BLaER1 (cell line): Measurements from ENCODE around the gene RBM47.
A peak's percentile ranks its signal among the peaks of the same experiment; 100 is the strongest.

ENCODE experiments used
- H3K27ac ChIP-seq: shearing (Covaris generic); formaldehyde crosslinking; 2 replicates; pipeline ENCODE4 v1.8.1; 2022
- H3K27me3 ChIP-seq: shearing (Covaris generic); formaldehyde crosslinking; 2 replicates; pipeline ENCODE4 v1.8.1; 2022
- H3K36me3 ChIP-seq: shearing (Covaris generic); formaldehyde crosslinking; 2 replicates; pipeline ENCODE4 v1.8.1; 2022
- H3K4me1 ChIP-seq: shearing (Covaris generic); formaldehyde crosslinking; 2 replicates; pipeline ENCODE4 v1.8.1; 2022
- H3K4me2 ChIP-seq: shearing (Covaris generic); formaldehyde crosslinking; 2 replicates; pipeline ENCODE4 v1.8.1; 2022
- H3K4me3 ChIP-seq: shearing (Covaris generic); formaldehyde crosslinking; 2 replicates; pipeline ENCODE4 v1.8.1; 2022
- H3K9ac ChIP-seq: shearing (Covaris generic); formaldehyde crosslinking; 2 replicates; pipeline ENCODE4 v1.8.1; 2022
- H3K9me3 ChIP-seq: shearing (Covaris generic); formaldehyde crosslinking; 2 replicates; pipeline ENCODE4 v1.8.1; 2022
- H4K20me1 ChIP-seq: shearing (Covaris generic); formaldehyde crosslinking; 2 replicates; pipeline ENCODE4 v1.8.1; 2022
- Cebpa-rat ChIP-seq: shearing (Covaris generic); IDR thresholded peaks from 2 replicates; pipeline ENCODE4 v1.8.1; 2022

Gene RBM47

DNA sequence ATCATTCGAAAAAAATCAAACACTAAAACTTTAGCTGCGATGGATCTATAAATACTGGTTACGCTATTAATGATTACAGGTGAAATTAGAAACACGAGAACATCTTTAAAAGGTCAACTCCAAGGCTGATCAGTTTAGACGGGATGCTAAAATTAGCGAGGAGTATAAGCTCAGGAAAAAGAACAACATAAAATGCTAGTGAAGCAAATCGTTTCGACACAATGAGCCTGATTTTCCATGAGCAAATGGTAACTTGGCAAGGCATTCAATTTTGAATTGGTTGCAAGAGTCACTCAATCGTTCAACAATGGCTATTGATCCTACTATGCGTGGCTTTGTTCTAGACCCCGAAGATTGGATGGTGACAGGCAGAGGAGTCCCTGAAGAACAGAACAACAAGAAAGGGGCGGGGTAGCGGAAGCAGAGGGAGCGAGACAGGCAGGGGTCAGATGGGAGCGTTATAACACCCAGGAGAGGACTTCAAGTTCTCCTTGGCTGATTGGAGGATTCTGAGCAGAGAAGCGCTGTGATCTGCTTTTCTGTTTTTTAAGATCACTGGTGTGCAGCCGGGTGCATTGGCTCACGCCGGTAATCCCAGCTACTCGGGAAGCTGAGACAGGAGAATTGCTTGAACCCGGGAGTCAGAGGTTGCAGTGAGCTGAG, 146.5 kb downstream of the RBM47 start:
- no peak overlapping the region for H3K9ac ChIP-seq
- H3K27ac ChIP-seq, result peak overlapping the region; percentile 39; the same call in 1 of the 2 replicates
- H4K20me1 ChIP-seq, result no peaks in the 10 kb centered on the region
- no peaks in the 10 kb centered on the region for H3K36me3 ChIP-seq
- peak overlapping the region; percentile 74 for H3K4me2 ChIP-seq
- H3K9me3 ChIP-seq, result no peaks in the 10 kb centered on the region; the same call in 1 of the 2 replicates
- peak overlapping the region; percentile 42; the same call in 1 of the 2 replicates for H3K4me3 ChIP-seq
- peaks cover 47% of the 10 kb centered on the region for H3K4me1 ChIP-seq
- TF ChIP-seq Cebpa-rat, result no peak
- no peaks in the 10 kb centered on the region for H3K27me3 ChIP-seq

DNA sequence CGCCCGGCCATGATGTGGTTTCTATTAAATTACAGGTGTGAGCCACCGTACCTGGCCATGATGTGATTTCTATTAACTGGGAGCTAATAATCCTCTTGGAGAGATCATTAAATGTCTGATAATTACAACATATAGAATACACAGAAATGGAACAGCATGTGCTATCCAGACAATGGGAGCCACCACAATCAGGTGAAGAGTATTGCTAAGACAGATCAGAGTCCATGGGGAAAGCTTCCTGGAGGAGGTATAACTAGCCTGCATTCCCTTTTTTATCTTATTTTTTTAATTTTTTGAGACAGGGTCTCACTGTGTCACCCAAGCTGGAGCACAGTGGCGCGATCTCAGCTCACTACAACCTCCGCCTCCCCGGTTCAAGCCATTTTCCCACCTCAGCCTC, 147.7 kb downstream of the RBM47 start:
- peak overlapping the region; percentile 74 for H3K4me2 ChIP-seq
- no peaks in the 10 kb centered on the region for H3K27me3 ChIP-seq
- no peaks in the 10 kb centered on the region for H3K36me3 ChIP-seq
- no peak overlapping the region for H3K9ac ChIP-seq
- no peaks in the 10 kb centered on the region for H4K20me1 ChIP-seq
- no peak overlapping the region for H3K27ac ChIP-seq
- peaks cover 47% of the 10 kb centered on the region for H3K4me1 ChIP-seq
- no peaks in the 10 kb centered on the region; the same call in 1 of the 2 replicates for H3K9me3 ChIP-seq
- no peak for TF ChIP-seq Cebpa-rat
- H3K4me3 ChIP-seq, result no peak overlapping the region

DNA sequence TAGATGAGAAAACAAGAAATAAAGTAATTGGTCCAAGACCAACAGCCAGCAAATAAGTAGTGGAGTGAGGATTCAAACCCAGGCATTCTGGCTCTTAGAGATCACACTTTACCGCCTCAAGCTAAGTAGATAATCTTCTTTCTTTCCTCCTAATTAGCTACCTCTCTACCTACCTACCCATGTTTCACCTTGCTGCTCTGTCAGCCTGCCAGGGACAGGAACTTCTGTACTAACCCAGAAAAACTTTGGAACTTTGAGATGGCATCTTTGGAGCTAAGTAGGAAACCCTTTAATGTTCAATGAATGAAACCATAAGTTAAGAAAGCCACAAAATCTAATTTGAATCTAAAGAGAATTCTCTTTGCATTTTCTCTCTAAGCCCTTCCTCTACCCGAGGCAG, 149.4 kb downstream of the RBM47 start:
- TF ChIP-seq Cebpa-rat, result no peak
- Histone ChIP-seq H3K27ac (no peak overlapping the region), H3K9ac (no peak overlapping the region), H3K36me3 (no peaks in the 10 kb centered on the region), H4K20me1 (no peaks in the 10 kb centered on the region), H3K4me2 (no peak overlapping the region), H3K4me3 (no peak overlapping the region), H3K9me3 (no peaks in the 10 kb centered on the region; the same call in 1 of the 2 replicates), H3K4me1 (peaks cover 41% of the 10 kb centered on the region), H3K27me3 (no peaks in the 10 kb centered on the region)

DNA sequence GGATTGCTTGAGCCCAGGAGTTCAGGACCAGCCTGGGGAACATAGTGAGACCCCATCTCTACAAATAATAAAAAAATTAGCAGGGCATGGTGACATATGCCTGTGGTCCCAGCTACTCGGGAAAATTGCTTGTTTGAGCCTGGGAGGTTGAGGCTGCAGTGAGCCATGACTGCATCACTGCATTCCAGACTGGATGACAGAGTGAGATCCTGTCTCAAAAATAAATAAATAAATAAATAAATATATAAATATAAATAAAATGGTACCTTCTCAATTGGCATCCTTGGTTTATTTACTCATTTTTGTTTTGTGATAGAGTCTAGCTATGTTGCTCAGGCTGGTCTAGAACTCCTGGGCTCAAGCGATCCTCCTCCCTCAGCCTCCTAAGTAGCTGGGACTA, 150.3 kb downstream of the RBM47 start:
- Histone ChIP-seq H3K4me1 (peaks cover 40% of the 10 kb centered on the region), H3K9ac (no peak overlapping the region), H3K4me3 (no peak overlapping the region), H3K27me3 (no peaks in the 10 kb centered on the region), H3K36me3 (no peaks in the 10 kb centered on the region), H3K9me3 (no peaks in the 10 kb centered on the region; the same call in 1 of the 2 replicates), H3K27ac (no peak overlapping the region), H3K4me2 (no peak overlapping the region), H4K20me1 (no peaks in the 10 kb centered on the region)
- TF ChIP-seq Cebpa-rat, result no peak

DNA sequence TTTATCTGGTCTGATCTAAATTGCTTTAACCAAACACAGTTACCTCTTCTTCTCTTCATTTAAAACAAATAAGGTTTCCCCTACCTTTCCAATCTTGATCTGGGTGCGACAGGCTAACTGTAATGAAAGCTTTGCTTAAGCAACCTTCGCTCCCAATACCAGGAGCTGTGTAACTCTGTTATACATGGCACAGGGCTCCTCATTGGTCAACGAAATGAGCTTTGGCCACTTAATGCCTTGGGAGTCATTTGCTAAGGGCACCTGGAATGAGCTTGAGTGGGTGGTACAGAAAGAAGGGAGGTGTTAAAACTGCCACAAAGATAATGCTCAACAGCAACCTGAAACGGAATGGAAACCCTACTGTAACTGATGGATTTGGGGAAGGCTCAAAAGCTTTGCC, 154.1 kb downstream of the RBM47 start:
- Histone ChIP-seq H3K9ac (no peak overlapping the region), H4K20me1 (no peaks in the 10 kb centered on the region), H3K4me2 (no peak overlapping the region), H3K27me3 (no peaks in the 10 kb centered on the region), H3K9me3 (no peaks in the 10 kb centered on the region), H3K27ac (no peak overlapping the region), H3K4me1 (peaks cover 3% of the 10 kb centered on the region), H3K4me3 (no peak overlapping the region), H3K36me3 (no peaks in the 10 kb centered on the region)
- no peak for TF ChIP-seq Cebpa-rat

DNA sequence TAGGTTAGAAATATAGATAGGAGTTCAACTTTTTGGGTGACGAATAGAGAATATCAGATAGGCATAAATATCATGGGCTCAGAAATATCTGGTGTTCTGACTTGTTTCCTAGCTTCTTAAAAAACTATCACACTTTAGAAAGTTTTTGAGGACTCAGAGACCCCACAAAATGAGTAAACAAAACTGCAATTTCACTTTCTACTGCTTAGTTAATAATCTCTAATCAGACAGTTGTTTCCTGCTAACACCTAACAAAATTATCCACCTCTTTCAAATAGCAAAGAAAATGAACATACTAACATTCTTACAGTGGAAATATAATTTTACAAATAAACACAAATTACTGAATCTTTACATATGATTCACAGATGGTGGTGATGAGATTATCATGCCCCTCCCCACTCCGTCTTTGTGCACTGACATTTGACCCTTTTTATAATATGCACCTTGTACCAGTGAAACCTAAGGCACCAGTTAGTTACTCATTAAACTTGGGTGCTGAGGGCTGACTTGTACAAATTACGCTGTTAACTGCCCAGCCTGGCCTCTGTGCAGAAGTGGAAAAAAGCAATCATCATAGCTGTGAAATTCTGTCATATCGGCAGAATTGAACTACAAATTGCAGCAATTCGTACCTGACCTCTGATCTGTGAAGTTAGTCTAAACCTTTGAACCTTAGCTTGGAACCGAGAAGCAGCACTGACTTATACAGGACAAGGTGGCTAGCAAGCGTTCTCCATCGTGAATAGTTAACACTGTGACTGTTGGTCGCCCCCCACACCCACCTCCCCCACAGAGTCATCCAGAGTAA, 155.9 kb downstream of the RBM47 start:
- Histone ChIP-seq H3K4me1 (no peaks in the 10 kb centered on the region), H4K20me1 (no peaks in the 10 kb centered on the region), H3K9ac (no peak overlapping the region), H3K27me3 (no peaks in the 10 kb centered on the region), H3K4me2 (no peak overlapping the region), H3K4me3 (no peak overlapping the region), H3K36me3 (no peaks in the 10 kb centered on the region), H3K27ac (no peak overlapping the region), H3K9me3 (no peaks in the 10 kb centered on the region)
- TF ChIP-seq Cebpa-rat, result no peak

DNA sequence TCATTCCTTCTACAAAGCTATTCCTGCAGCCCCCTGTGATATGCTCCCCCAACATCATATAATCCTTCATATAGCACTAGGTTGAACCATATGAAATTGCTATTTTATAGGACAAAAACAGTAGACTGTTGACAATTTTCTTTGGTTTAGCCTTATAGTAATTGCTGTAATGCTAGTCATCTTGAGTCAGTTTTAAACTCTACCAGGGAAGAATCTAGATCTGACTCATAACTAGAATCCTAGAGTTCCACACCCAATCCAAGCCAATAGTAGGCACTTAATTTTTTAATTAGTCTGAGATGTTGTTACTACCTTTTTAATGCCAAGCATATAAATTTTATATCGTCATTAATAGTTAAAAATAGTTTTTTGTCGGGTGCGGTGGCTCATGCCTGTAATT, 157.7 kb downstream of the RBM47 start:
- H3K36me3 ChIP-seq, result no peaks in the 10 kb centered on the region
- H3K4me2 ChIP-seq, result no peak overlapping the region
- H3K4me3 ChIP-seq, result no peak overlapping the region
- no peaks in the 10 kb centered on the region for H3K27me3 ChIP-seq
- no peak for TF ChIP-seq Cebpa-rat
- H3K4me1 ChIP-seq, result no peaks in the 10 kb centered on the region
- H3K27ac ChIP-seq, result no peak overlapping the region
- H4K20me1 ChIP-seq, result no peaks in the 10 kb centered on the region
- no peak overlapping the region for H3K9ac ChIP-seq
- H3K9me3 ChIP-seq, result no peaks in the 10 kb centered on the region

DNA sequence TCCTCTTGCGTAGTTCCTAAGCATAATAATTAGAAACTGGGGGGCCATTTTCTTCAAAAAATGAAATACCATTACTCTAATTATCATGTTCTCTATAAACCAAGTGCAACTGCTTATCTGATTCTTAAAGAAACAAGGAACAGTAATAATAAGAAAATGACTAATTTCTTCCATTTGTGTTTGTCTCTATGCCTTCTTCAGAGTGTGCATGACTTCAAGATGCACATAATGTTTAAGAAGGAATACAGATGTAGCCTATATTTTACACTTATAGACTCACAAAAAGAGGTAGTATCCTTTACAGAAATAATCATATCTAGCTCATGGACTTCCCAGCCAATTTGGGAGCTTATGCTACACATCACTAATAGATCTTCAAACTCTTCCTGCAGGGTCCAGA, 162.9 kb downstream of the RBM47 start:
- Histone ChIP-seq H3K4me3 (no peak overlapping the region), H3K27me3 (no peaks in the 10 kb centered on the region)

DNA sequence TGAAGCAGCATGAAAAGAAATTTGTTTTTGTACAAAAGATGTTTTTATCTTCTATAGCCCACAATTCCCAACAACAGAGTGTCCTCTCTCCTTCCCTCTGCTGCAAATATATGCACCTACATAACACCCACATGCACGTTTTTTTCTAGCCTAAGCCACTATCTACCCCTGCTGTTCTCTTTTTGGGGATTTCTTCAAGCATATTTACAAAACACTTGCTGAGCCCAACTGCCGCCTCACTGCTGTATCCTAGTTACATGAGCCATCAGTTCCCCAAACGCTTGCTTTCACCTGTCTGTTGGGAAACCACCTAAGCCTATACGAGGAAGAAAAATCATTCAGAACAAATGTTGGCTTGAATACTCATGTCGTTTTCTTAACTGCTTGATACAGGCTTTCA, 167.3 kb downstream of the RBM47 start:
- peaks cover 8% of the 10 kb centered on the region; the same call in 1 of the 2 replicates for H3K4me1 ChIP-seq
- H3K9me3 ChIP-seq, result peaks cover 13% of the 10 kb centered on the region; the same call in 1 of the 2 replicates
- H3K27me3 ChIP-seq, result no peaks in the 10 kb centered on the region
- no peak overlapping the region for H3K27ac ChIP-seq
- H4K20me1 ChIP-seq, result no peaks in the 10 kb centered on the region
- no peak overlapping the region for H3K9ac ChIP-seq
- TF ChIP-seq Cebpa-rat, result no peak
- H3K4me2 ChIP-seq, result no peak overlapping the region
- no peaks in the 10 kb centered on the region for H3K36me3 ChIP-seq
- no peak overlapping the region for H3K4me3 ChIP-seq

More for the DNA sequence above, 162.9 kb downstream of the RBM47 start:
- Histone ChIP-seq H3K36me3 (no peaks in the 10 kb centered on the region), H3K9ac (no peak overlapping the region), H3K4me1 (peaks cover 8% of the 10 kb centered on the region; the same call in 1 of the 2 replicates), H3K27ac (no peak overlapping the region), H4K20me1 (no peaks in the 10 kb centered on the region), H3K9me3 (peaks cover 13% of the 10 kb centered on the region; the same call in 1 of the 2 replicates), H3K4me2 (no peak overlapping the region)
- no peak for TF ChIP-seq Cebpa-rat

DNA sequence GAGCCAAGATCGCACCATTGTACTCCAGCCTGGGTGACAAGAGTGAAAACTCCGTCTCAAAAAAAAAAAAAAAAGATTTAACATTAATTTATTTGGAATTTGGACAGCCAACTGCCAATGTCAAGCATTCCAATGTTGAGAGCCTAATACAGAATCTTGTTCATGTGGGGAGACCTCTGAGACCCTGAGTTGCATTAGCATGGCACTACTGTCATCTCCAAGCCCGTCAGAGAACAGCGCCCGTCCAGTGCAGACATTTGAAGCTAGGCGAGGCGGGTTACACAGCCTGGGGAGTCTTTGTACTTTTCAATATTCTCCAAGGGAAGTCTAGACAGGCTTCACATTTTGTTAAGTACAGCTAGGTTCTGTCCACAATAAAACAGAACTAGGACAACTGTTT, 167.8 kb downstream of the RBM47 start:
- peaks cover 8% of the 10 kb centered on the region; the same call in 1 of the 2 replicates for H3K4me1 ChIP-seq
- H4K20me1 ChIP-seq, result no peaks in the 10 kb centered on the region
- H3K4me2 ChIP-seq, result no peak overlapping the region
- no peaks in the 10 kb centered on the region for H3K36me3 ChIP-seq
- no peak overlapping the region for H3K4me3 ChIP-seq
- no peak overlapping the region for H3K27ac ChIP-seq
- peaks cover 13% of the 10 kb centered on the region; the same call in 1 of the 2 replicates for H3K9me3 ChIP-seq
- H3K27me3 ChIP-seq, result no peaks in the 10 kb centered on the region
- no peak overlapping the region for H3K9ac ChIP-seq
- no peak for TF ChIP-seq Cebpa-rat
